Endothelial cell of umbilical vein (primary cell): Measurements from ENCODE around the gene MRPL44. TPM values are rescaled to one million over a fixed set of nuclear protein-coding genes. Genes with fewer than 3 reads are reported as not detected.

ENCODE experiments used
- BruUV-seq: library from RNA; stranded (reverse); fragments of 400-500 nt; replicated peaks from 2 replicates; lab custom pipeline; 2021; lab: Mats Ljungman, UMichigan
- CTCF ChIA-PET: fragments of 300-600, 350-600 bp; sonication (Branson Sonifier 250); formaldehyde crosslinking; loops from one replicate; lab custom pipeline; 2021; ENCODE audit warnings: antibody characterized with exemption, inconsistent platforms; lab: Charles Lee
- POLR2A ChIA-PET: fragments of 300-600, 350-600 bp; sonication (Branson Sonifier 250); formaldehyde crosslinking; loops from one replicate; lab custom pipeline; 2021; ENCODE audit warnings: antibody characterized with exemption, inconsistent platforms; lab: Charles Lee
- DNase-seq: peaks from one replicate; pipeline ENCODE4 v3.0.0-alpha.2; 2011; ENCODE audit warnings: low read depth, low spot score
- FAIRE-seq: peaks from 2 replicates; lab custom pipeline; 2011; peaks lifted over from hg19 to GRCh38; lab: Jason Lieb, UNC
- H2AFZ ChIP-seq: 2 replicates; pipeline ENCODE4 v1.6.0; 2012; ENCODE audit warnings: low read depth, low read length, control low read depth, inconsistent platforms
- H3K27ac ChIP-seq: 2 replicates; pipeline ENCODE4 v1.5.1; 2011; ENCODE audit warnings: low read depth, mild to moderate bottlenecking, control low read depth, low read length, moderate library complexity; ENCODE audit not compliant: insufficient read depth
- H3K27me3 ChIP-seq, 2 experiments: 2 replicates each; pipeline versions ENCODE4 v1.6.0 to v1.6.1; 2011; ENCODE audit warnings: low read length in 2 of 2, mixed read lengths in 1 of 2; ENCODE audit not compliant: control insufficient read depth in 2 of 2, insufficient read depth in 2 of 2
- H3K36me3 ChIP-seq, 2 experiments: 2 replicates in 1 of 2; 3 replicates in 1 of 2; pipeline ENCODE4 v1.5.1; 2011; ENCODE audit warnings: low read length in 2 of 2, mild to moderate bottlenecking in 1 of 2, moderate library complexity in 1 of 2; ENCODE audit not compliant: control insufficient read depth in 2 of 2, insufficient read depth in 2 of 2; ENCODE audit errors: extremely low read depth in 1 of 2
- H3K4me1 ChIP-seq: 3 replicates; pipeline ENCODE4 v1.5.1; 2011; ENCODE audit warnings: mild to moderate bottlenecking, low read length; ENCODE audit not compliant: control insufficient read depth, insufficient read depth; ENCODE audit errors: extremely low read depth
- H3K4me2 ChIP-seq: 2 replicates; pipeline ENCODE4 v1.6.1; 2011; ENCODE audit warnings: low read length, control low read depth, mixed read lengths; ENCODE audit not compliant: insufficient read depth
- H3K4me3 ChIP-seq, 3 experiments: fragments of 200-600 bp in 1 of 3; sonication (generic), shearing (Covaris generic) in 1 of 3; replicated peaks in 1 of 3; 2 replicates each; pipeline ENCODE4 v1.5.1; 2011 to 2016; ENCODE audit warnings: control low read depth in 3 of 3, low read length in 3 of 3, mild to moderate bottlenecking in 2 of 3, inconsistent platforms in 1 of 3, low read depth in 1 of 3, moderate library complexity in 1 of 3; ENCODE audit not compliant: insufficient read depth in 1 of 3
- H3K79me2 ChIP-seq: 2 replicates; pipeline ENCODE4 v1.6.0; 2012; ENCODE audit warnings: low read length, inconsistent platforms; ENCODE audit not compliant: control insufficient read depth, insufficient read depth
- H3K9ac ChIP-seq: replicated peaks from 2 replicates; pipeline ENCODE3; 2011; ENCODE audit warnings: low read length, control low read depth; ENCODE audit not compliant: insufficient read depth; ENCODE audit errors: extremely low read depth
- H3K9me1 ChIP-seq: replicated peaks from 3 replicates; pipeline ENCODE4 v1.6.0; 2011; ENCODE audit warnings: mild to moderate bottlenecking, low read length; ENCODE audit not compliant: control insufficient read depth, insufficient read depth; ENCODE audit errors: extremely low read depth
- H3K9me3 ChIP-seq: replicated peaks from 2 replicates; pipeline ENCODE4 v1.5.1; 2012; ENCODE audit warnings: low read length, inconsistent platforms; ENCODE audit not compliant: control insufficient read depth, insufficient read depth
- H4K20me1 ChIP-seq: replicated peaks from 2 replicates; pipeline ENCODE3; 2011; ENCODE audit warnings: mild to moderate bottlenecking, low read length; ENCODE audit not compliant: control insufficient read depth, insufficient read depth; ENCODE audit errors: extremely low read depth
- EZH2 ChIP-seq: IDR thresholded peaks from 2 replicates; pipeline ENCODE4 v1.6.1; 2012; ENCODE audit warnings: borderline replicate concordance, low read depth, mild to moderate bottlenecking, moderate library complexity, low read length, inconsistent platforms; ENCODE audit not compliant: severe bottlenecking
- FOS ChIP-seq: IDR thresholded peaks from 2 replicates; pipeline ENCODE4 v1.6.1; 2011; ENCODE audit warnings: mild to moderate bottlenecking, low read length, moderate library complexity, borderline replicate concordance; ENCODE audit not compliant: insufficient read depth
- GATA2 ChIP-seq: IDR thresholded peaks from 2 replicates; pipeline ENCODE4 v1.7.0; 2011; ENCODE audit warnings: low read depth, mild to moderate bottlenecking, moderate library complexity, mixed read lengths, low read length; ENCODE audit not compliant: insufficient read length, insufficient read depth
- JUN ChIP-seq: IDR thresholded peaks from 2 replicates; pipeline ENCODE4 v1.6.1; 2011; ENCODE audit warnings: borderline replicate concordance, low read depth; ENCODE audit not compliant: insufficient read length, insufficient read depth
- MYC ChIP-seq: IDR thresholded peaks from one replicate; pipeline ENCODE4 v1.6.1; 2011; ENCODE audit warnings: mild to moderate bottlenecking, low read depth, low read length
- POLR2A ChIP-seq: IDR thresholded peaks from 2 replicates; pipeline ENCODE4 v1.6.1; 2012; ENCODE audit warnings: low read depth, mild to moderate bottlenecking, control low read depth, low read length
- POLR2AphosphoS5 ChIP-seq: IDR thresholded peaks from 2 replicates; pipeline ENCODE4 v1.6.1; 2012; ENCODE audit warnings: low read depth, mild to moderate bottlenecking, control low read depth, low read length, moderate library complexity; ENCODE audit not compliant: insufficient read depth
- dilution Hi-C: fragments of 300-500 bp; cut with MboI; formaldehyde crosslinking; loops from one replicate; pipeline ENCODE4 v1.15.0; 2019; ENCODE audit warnings: low sequenced_read_pairs; ENCODE audit not compliant: extremely low pct_ligation_motif_present
- intact Hi-C: fragments of 100-400 bp; cut with micrococcal nuclease; formaldehyde crosslinking; loops from one replicate; pipeline ENCODE4 v1.10.0; 2022
- polyA plus RNA-seq, 4 experiments: library from polyadenylated mRNA; depleted of rRNA in 3 of 4; stranded (reverse) in 3 of 4; unstranded in 1 of 4; fragments of >200 nt; gene quantifications; 2 replicates each; pipeline versions ENCODE4 v1.2.1 to v1.2.3, GENCODE V29; 2011 to 2012; ENCODE audit warnings: missing spikeins in 1 of 4
- total RNA-seq: library from RNA; stranded (reverse); gene quantifications from 2 replicates; pipeline ENCODE4 v1.2.3, GENCODE V29; 2021
- TF ChIP-seq, protein P1 (sequence below), 2 donors: IDR thresholded peaks; 1 replicate in 1 of 2; 2 replicates in 1 of 2; pipeline ENCODE4 v1.5.1; 2011; ENCODE audit warnings: low read length in 2 of 2, mild to moderate bottlenecking in 2 of 2, moderate library complexity in 2 of 2, control low read depth in 1 of 2, inconsistent platforms in 1 of 2, low read depth in 1 of 2; ENCODE audit not compliant: insufficient read depth in 1 of 2; ENCODE audit errors: extremely low read depth in 1 of 2
- TF ChIP-seq, protein P2 (sequence below): IDR thresholded peaks from 2 replicates; pipeline ENCODE4 v1.6.1; 2011; ENCODE audit not compliant: insufficient read depth, insufficient read length

The MRPL44 gene
- total and polyA plus RNA-seq, 2 donors (not counting 3 experiments of a cell fraction or from before 2014, with no cell fraction given) = 19.2 to 27.7 TPM

DNA sequence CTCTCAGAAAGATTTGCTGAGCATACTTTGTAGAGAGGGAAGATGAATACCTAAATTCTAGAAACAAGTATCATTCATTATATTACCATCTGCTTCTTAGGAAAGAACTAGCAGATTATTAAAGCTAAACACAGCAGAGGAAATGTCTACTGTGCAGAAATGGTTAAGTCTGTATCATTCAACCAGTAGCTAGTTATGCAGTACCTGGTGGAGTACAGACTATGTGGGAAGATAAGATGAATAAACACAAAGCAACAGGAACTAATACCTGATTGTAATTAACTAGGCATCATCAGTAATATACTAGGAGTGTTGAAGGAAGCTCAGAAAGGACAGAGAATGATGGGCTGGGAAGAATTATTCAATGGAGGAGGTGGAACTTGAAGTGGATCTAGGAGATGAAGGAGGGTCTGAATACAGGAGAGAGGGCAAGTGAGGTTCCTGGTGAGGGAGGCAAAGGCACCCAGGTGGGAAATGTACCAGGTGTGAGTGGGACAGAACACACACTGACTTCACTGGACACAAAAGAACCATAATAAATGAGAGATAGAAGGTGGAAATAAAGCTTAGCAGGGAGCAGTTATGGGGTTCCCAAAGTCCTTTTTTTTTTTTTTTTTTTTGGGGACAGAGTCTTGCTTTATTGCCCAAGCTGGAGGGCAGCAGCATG, 21.7 kb upstream of the MRPL44 start:
- no peak for FAIRE-seq
- no peaks in the 10 kb centered on the region for H3K9me1 ChIP-seq
- intact Hi-C loops (loop anchor here (1.0 kb wide), 1 partner anchor 11 kb away; no protein-coding TSS in a partner anchor), dilution Hi-C loops (no loop called here)
- H3K27ac ChIP-seq = no peak overlapping the region
- H3K79me2 ChIP-seq = peaks cover 98% of the 10 kb centered on the region
- peaks cover 32% of the 10 kb centered on the region for H3K4me1 ChIP-seq
- BruUV-seq = no TSS peak
- no peaks in the 10 kb centered on the region for H3K27me3 ChIP-seq
- TF ChIP-seq POLR2A = no peak
- TF ChIP-seq GATA2 = no peak
- no peak for TF ChIP-seq EZH2
- TF ChIP-seq FOS = no peak
- no peak for TF ChIP-seq MYC
- TF ChIP-seq, protein P1, sequence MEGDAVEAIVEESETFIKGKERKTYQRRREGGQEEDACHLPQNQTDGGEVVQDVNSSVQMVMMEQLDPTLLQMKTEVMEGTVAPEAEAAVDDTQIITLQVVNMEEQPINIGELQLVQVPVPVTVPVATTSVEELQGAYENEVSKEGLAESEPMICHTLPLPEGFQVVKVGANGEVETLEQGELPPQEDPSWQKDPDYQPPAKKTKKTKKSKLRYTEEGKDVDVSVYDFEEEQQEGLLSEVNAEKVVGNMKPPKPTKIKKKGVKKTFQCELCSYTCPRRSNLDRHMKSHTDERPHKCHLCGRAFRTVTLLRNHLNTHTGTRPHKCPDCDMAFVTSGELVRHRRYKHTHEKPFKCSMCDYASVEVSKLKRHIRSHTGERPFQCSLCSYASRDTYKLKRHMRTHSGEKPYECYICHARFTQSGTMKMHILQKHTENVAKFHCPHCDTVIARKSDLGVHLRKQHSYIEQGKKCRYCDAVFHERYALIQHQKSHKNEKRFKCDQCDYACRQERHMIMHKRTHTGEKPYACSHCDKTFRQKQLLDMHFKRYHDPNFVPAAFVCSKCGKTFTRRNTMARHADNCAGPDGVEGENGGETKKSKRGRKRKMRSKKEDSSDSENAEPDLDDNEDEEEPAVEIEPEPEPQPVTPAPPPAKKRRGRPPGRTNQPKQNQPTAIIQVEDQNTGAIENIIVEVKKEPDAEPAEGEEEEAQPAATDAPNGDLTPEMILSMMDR (IDR thresholded peaks at IDR 0.05; ENCODE audit: extremely low read depth in 1 of 2, insufficient read depth in 1 of 2, low read depth in 1 of 2, low read length in 2 of 2) = no peak
- TF ChIP-seq, protein P2, sequence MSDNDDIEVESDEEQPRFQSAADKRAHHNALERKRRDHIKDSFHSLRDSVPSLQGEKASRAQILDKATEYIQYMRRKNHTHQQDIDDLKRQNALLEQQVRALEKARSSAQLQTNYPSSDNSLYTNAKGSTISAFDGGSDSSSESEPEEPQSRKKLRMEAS = no peak
- TF ChIP-seq POLR2AphosphoS5 = no peak
- no peak for TF ChIP-seq JUN
- no peak overlapping the region for H3K9ac ChIP-seq
- H3K36me3 ChIP-seq = no peaks in the 10 kb centered on the region
- no peak overlapping the region for H3K4me3 ChIP-seq
- POLR2A ChIA-PET = no interaction called here
- H3K4me2 ChIP-seq = no peak overlapping the region
- no peak for DNase-seq
- CTCF ChIA-PET = interaction anchor here (2.7 kb wide), 1 partner anchor 11 kb away, joined by 12 read pairs; no protein-coding TSS in a partner anchor
- no peak overlapping the region for H2AFZ ChIP-seq
- no peaks in the 10 kb centered on the region for H3K9me3 ChIP-seq
- H4K20me1 ChIP-seq = no peaks in the 10 kb centered on the region
